Hindlimb muscle (tissue), 1 donor: ENCODE results near the gene ZNF783. TPM values are rescaled to one million over a fixed set of nuclear protein-coding genes. Genes with fewer than 3 reads are reported as not detected.
"Not testable (repeated sequence)": the region's sequence is repeated elsewhere in the genome, so short reads cannot be mapped to it uniquely, and the experiment has no call there.

ENCODE experiments used
- DNase-seq: peaks from one replicate; pipeline ENCODE4 v3.0.0-alpha.2; 2013
- polyA plus RNA-seq: library from polyadenylated mRNA; unstranded; fragments of 120-200 nt; gene quantifications from one replicate; pipeline ENCODE4 v1.2.1, GENCODE V29; 2013; ENCODE audit not compliant: insufficient read length

ZNF783 gene
- polyA plus RNA-seq, result 14.1 TPM

GRCh38 chr7:149261829-149262617, at the start of gene ZNF783:
TSS of gene ZNF783 (plus strand) at chr7:149262196. CDS start at chr7:149262334, 138 bp downstream.
- DNase-seq, result peak; percentile 93

DNA sequence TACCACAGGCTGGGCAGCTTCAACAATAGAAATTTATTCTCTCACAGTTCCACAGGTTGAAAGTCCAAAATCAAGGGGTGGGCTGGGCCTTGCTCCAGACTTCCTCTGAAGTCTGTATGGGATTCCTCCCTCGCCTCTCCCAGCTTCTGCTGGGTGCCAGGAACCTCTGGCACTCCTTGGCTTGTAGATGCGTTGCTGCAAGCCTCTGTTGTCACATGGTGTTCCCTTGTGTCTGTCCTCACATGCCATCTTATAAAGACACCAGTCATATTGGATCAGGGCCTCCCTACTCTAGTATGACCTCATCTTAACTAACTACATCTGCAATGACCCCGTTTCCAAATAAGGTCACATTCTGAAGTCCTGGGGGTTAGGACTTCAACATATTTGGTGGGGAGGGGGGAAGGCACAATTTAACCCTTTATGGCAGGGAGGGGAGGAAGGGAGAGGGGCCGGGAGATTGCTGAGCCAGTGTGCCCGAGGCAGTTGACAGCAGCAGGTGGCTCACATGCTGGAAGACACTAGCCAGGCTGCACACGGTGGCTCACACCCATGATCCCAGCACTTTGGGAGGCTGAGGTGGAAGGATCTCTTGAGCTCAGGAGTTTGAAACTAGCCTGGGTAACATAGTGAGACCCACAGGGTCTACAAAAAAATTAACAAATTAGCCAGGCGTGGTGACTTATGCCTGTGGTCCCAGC, 47.8 kb upstream of the ZNF783 start:
- no peak for DNase-seq

- no peak for DNase-seq
These were observed 45.6 kb upstream of the ZNF783 start for GRCh38 chr7:149216402-149216801.

DNA sequence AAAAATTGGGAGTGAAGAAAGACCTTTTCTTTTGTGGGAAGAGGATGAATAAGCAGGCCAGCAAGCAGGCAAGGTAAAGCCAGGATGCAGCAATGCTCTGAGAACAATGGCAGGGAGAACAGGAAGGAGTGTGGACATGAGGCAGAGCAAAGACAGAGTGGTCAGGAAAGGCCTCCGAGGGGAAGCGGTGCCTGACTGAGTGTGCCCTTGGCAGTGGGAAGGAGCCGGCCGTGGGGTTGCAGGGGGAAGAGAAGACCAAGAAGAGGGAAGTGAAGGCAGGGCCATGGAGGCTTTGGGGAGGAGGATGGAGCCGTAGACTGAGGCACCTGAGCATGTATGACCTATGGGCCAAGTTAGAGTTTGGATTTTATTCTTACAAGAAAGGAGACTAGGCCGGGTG, 44.4 kb upstream of the ZNF783 start:
- DNase-seq, result no peak

DNA sequence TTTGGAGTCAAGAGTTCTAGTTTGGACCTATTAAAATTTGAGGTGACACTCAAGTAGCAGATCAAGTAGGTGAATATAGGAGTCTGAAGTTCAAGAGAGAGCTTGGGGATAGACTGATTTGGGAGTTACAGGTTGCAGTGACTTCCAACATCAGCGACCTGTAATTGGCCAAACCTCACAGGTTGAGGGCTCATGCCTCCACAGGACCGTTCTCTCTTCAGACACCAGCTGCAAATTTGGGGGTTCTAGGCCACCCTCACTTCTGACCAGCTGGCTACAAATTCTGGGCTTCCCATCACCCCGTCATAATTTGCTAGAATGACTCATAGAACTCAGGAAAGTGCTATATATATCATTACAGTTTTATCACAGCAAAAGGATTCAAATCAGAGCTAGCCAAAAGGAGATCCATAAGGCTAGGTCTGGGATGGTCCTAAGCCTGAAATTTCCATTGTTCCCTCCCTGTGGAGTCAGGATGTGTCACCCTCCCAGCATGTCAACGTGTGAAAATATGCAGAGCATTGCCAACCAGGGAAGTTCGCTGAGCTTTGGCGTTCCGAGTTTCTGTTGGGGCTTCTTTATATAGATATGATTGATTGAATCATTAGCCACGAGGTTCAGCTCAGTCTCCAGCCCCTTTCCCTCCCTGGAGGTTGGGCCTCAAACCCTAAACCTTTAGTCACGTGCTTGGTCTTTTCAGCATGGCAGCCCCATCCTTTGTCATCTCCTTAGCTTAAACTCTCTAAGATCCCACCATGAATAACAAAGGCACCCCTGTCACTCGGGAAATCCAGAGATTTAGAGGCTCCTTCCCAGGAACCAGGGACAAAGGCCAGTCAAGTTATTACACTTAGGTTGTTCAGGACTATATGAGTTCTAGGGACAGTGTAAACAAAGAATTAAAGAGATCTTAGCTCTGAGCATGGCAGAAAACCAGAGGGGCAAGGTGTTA, 43.3 kb upstream of the ZNF783 start:
- DNase-seq, result no peak

DNA sequence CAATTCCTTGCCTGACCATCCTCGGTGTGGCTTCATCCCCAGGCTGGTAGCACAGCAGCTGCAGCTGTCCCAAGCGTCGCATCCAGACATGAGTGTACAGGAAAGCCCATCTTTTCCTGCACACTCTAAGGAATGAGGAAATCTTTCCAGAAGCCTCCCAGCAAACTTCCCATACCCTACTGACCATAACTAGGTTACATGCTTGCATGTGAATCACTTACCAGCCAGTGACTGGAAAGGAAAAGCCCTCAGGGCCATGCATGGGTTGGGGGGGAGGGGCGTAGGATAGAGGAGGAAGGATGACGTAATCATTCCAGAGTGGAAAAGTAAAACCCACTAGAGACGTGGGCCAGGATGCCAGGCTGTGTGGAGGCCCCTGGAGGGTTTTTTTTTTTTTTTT, 41.5 kb upstream of the ZNF783 start:
- DNase-seq, result no peak

GRCh38 chr7:149223176-149223575, 38.8 kb upstream of the ZNF783 start:
- no peak for DNase-seq

- no peak for DNase-seq
These were observed 38.2 kb upstream of the ZNF783 start for GRCh38 chr7:149223761-149224160.

GRCh38 chr7:149224352-149224751, 37.6 kb upstream of the ZNF783 start:
- DNase-seq, result no peak

GRCh38 chr7:149225106-149225505, 36.9 kb upstream of the ZNF783 start:
- DNase-seq, result no peak

GRCh38 chr7:149225656-149226055, 36.3 kb upstream of the ZNF783 start:
- DNase-seq, result no peak

GRCh38 chr7:149226366-149226765, 35.6 kb upstream of the ZNF783 start:
- not testable (repeated sequence) for DNase-seq

- DNase-seq, result no peak
These were observed 35.0 kb upstream of the ZNF783 start for GRCh38 chr7:149226840-149227494.

DNA sequence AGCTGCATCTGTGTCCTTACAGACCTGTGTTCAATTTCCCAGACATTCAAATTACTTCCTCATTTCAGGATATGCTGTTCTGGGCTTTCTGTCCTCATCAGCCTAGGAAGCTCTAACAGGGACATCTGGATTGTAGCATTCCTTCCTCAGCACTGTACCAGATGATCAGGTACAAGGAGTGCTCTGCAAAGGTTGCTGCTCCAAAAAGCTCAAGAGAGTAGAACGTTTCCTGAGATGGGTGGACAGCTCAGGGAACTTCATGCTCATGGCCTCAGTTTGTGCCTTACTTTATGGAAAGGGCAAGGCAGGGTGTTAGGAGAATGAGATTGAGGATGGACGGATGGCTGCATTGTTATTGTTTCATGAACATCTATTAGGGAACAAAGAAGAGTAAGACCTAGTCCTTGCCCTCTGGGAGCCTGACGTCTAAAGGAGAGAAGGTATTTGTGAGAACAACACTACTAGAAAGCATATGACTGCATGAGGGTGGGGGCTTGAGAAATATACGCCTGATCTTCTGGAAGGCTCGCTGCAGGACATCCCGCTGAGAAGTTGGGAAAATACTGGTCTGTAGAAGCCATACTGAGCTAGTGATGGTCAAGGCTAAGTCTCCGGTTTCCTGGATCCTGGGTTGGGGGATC, 33.0 kb upstream of the ZNF783 start:
- no peak for DNase-seq

GRCh38 chr7:149229526-149229925, 32.5 kb upstream of the ZNF783 start:
- DNase-seq, result no peak

DNA sequence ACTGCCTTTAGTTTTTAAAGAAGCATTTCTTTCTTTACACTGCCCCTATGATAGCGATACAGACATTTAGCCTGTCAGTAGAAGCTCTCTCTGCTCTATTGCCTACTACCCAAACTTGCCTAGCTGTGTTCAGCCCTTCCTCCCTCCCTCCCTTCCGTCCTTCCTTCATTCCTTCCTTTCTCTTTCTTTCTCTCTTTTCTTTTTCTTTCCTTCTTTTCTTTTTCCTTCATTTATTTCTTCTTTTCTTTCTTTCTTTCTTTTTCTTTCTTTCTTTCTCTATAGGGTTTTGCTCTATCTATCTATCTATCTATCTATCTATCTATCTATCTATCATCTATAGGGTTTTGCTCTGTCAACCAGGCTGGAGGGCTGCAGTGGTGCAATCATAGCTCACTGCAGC, 29.6 kb upstream of the ZNF783 start:
- no peak for DNase-seq

GRCh38 chr7:149233655-149234204, 28.3 kb upstream of the ZNF783 start:
- DNase-seq, result not testable (repeated sequence)

DNA sequence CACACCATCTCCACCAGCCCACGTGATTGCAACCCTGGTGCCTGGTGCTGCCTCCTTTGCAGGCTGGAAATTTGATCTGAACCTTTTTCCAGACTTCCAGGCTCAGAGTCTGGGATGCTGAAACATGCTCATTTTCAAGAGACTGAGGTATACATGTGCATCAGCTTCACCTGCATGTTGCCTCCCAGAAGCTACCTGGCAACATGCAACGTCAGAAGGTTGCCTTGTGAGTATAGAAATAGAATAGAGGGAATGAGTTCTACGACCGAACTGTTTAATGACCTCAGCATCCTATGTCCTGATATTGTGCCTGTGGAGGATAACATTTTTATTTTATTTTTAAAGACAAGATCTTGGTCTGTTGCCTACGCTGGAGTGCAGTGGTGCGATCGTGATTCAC, 24.5 kb upstream of the ZNF783 start:
- no peak for DNase-seq

GRCh38 chr7:149238051-149238450, 23.9 kb upstream of the ZNF783 start:
- no peak for DNase-seq

DNA sequence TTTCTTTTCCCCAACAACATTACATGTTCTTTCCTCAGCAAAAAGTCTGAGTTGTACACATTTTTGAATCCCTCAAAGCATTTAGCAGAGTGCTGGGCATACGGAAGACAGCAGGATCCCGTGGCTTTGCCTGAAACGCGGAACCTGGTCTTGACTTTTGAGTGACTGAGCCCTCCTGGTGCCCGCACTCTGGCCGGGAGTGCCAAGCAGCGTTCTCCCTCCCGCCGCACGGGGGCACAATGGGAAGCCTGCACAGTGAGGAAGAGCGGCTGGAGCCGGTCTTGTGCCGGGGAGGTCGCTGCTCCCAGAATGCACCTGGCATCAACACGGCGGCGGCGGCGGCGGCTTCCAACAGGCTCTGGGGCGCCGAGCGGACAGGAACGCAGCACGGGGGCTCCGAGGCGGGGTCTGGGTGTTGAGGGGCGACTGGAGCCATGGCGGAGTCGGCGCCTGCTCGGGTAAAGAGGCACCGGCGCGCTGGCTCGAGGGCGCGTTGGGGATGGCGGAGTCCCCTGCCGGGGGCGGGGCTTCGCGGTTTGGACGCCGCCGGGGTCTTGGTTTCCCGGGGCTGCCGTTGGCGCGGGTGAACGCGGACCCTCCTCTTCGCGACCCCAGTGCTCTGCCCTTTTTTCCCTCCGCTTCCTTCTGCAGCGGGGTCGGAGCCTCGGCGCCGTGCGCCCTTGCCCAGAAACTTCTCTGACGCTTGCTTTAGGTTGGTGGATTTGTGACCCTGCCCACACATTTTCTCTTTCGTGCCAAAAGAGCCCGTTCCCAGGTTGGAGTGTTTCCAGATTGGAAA, 22.5 kb upstream of the ZNF783 start, which contains the start of gene ZNF212:
TSS of gene ZNF212 (plus strand) at position 307 of the 799 bp plus-strand sequence. CDS start at position 435, 128 bp downstream.
- DNase-seq, result peak; percentile 88
